ENCODE results near the gene TMEM214.

DNA sequence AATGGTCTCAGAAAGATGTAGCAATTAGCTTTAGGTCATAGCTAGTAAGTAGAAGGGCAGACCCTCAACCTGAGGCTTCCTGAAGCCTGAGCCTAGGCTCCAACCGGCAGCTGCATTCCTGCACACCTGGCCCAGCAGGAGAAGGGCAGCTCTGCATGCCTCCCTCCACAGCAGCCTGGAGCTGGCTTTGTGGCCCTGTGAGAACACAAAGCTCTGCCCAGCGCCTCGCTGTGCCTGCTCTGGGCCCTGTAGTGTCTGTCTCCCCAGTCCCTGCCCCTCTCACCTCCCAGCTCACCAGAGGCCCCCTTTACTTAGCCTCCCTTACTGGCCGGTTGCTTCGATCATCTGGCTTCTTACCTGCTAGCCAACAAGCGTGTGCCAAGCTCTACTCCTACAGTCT is 6.7 kb downstream of the TMEM214 start:
- TF ChIP-seq, protein P1, sequence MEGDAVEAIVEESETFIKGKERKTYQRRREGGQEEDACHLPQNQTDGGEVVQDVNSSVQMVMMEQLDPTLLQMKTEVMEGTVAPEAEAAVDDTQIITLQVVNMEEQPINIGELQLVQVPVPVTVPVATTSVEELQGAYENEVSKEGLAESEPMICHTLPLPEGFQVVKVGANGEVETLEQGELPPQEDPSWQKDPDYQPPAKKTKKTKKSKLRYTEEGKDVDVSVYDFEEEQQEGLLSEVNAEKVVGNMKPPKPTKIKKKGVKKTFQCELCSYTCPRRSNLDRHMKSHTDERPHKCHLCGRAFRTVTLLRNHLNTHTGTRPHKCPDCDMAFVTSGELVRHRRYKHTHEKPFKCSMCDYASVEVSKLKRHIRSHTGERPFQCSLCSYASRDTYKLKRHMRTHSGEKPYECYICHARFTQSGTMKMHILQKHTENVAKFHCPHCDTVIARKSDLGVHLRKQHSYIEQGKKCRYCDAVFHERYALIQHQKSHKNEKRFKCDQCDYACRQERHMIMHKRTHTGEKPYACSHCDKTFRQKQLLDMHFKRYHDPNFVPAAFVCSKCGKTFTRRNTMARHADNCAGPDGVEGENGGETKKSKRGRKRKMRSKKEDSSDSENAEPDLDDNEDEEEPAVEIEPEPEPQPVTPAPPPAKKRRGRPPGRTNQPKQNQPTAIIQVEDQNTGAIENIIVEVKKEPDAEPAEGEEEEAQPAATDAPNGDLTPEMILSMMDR (IDR thresholded peaks at IDR 0.05), result no peak
- no peak for TF ChIP-seq ZFX (IDR thresholded peaks at IDR 0.05; ENCODE audit: borderline replicate concordance)

Data from 22Rv1 (cell line).